ENCODE data around the gene LRRC28.

- TF ChIP-seq RFX5 (IDR thresholded peaks at IDR 0.05; ENCODE audit: low read depth, low read length): no peak
- TF ChIP-seq CTCF (IDR thresholded peaks at IDR 0.05 in 2 of 3, conservative IDR thresholded peaks at IDR 0.05 in 1 of 3; ENCODE audit: control insufficient read depth in 2 of 3, extremely low read depth in 1 of 3, insufficient read depth in 1 of 3, low read depth in 3 of 3, low read length in 3 of 3): no peak
- no peak for TF ChIP-seq YY1 (IDR thresholded peaks at IDR 0.05; ENCODE audit: low read depth, low read length)
- no peak for TF ChIP-seq MXI1 (IDR thresholded peaks at IDR 0.05; ENCODE audit: low read depth, low read length)
- TF ChIP-seq, protein P1, sequence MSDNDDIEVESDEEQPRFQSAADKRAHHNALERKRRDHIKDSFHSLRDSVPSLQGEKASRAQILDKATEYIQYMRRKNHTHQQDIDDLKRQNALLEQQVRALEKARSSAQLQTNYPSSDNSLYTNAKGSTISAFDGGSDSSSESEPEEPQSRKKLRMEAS (IDR thresholded peaks at IDR 0.05; ENCODE audit: low read depth, low read length): no peak
- TF ChIP-seq SMC3 (IDR thresholded peaks at IDR 0.05; ENCODE audit: borderline replicate concordance, low read length): no peak
- TF ChIP-seq, protein P2, sequence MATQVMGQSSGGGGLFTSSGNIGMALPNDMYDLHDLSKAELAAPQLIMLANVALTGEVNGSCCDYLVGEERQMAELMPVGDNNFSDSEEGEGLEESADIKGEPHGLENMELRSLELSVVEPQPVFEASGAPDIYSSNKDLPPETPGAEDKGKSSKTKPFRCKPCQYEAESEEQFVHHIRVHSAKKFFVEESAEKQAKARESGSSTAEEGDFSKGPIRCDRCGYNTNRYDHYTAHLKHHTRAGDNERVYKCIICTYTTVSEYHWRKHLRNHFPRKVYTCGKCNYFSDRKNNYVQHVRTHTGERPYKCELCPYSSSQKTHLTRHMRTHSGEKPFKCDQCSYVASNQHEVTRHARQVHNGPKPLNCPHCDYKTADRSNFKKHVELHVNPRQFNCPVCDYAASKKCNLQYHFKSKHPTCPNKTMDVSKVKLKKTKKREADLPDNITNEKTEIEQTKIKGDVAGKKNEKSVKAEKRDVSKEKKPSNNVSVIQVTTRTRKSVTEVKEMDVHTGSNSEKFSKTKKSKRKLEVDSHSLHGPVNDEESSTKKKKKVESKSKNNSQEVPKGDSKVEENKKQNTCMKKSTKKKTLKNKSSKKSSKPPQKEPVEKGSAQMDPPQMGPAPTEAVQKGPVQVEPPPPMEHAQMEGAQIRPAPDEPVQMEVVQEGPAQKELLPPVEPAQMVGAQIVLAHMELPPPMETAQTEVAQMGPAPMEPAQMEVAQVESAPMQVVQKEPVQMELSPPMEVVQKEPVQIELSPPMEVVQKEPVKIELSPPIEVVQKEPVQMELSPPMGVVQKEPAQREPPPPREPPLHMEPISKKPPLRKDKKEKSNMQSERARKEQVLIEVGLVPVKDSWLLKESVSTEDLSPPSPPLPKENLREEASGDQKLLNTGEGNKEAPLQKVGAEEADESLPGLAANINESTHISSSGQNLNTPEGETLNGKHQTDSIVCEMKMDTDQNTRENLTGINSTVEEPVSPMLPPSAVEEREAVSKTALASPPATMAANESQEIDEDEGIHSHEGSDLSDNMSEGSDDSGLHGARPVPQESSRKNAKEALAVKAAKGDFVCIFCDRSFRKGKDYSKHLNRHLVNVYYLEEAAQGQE (IDR thresholded peaks at IDR 0.05; ENCODE audit: low read depth, low read length): no peak
- no peak for TF ChIP-seq RCOR1 (conservative IDR thresholded peaks at IDR 0.05; ENCODE audit: low read depth, low read length)
- TF ChIP-seq EP300 (IDR thresholded peaks at IDR 0.05; ENCODE audit: borderline replicate concordance in 1 of 2, control insufficient read depth in 1 of 2, low read depth in 2 of 2, low read length in 2 of 2): no peak
- TF ChIP-seq GABPA (IDR thresholded peaks at IDR 0.05; ENCODE audit: low read depth): no peak
Observed at GRCh38 chr15:99416191-99417188, 165.2 kb downstream of the LRRC28 start.
